Measurements from ENCODE around the gene HBG1. TPM values are rescaled to one million over a fixed set of nuclear protein-coding genes. Genes with fewer than 3 reads are reported as not detected.
"Not testable (repeated sequence)": the region's sequence is repeated elsewhere in the genome, so short reads cannot be mapped to it uniquely, and the experiment has no call there.

The HBG1 gene
- total RNA-seq, 1 donor from 2014 or later, result not detected

GRCh38 chr11:5280582-5281102 lies 31.0 kb upstream of the HBG1 start:
- ATAC-seq (peak; percentile 54), DNase-seq (ENCODE audit: missing footprints) (no peak)
- intact Hi-C loops (cut with DNase I), result no loop called here

GRCh38 chr11:5279471-5280090 lies 29.9 kb upstream of the HBG1 start:
- no peak for DNase-seq (ENCODE audit: missing footprints)
- intact Hi-C loops (cut with DNase I), result no loop called here
- no peak for ATAC-seq

- DNase-seq (ENCODE audit: missing footprints), result no peak
- intact Hi-C loops (cut with DNase I), result no loop called here
- no peak for ATAC-seq
Measured at GRCh38 chr11:5277807-5278382, 28.2 kb upstream of the HBG1 start.

DNA sequence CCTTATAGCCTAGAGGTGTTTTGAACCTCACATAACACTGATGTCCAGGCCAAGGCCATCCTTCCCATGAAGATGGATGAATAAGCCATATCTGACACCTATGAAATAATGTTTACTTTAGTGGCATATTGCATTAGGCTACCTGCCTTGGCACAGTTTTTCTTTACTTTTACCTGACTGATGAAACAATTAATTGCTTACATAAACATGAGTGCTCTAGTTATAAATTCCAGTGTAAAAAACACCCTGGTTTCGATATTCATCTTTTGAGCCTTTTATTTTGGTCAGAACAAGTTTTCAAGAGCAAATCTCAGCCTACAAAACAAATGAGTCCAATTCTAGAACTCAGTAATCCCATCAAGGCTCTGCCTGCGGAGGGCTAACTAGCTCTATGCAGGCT lies 27.0 kb upstream of the HBG1 start:
- intact Hi-C loops (cut with DNase I), result no loop called here
- DNase-seq (ENCODE audit: missing footprints) (no peak), ATAC-seq (no peak)

DNA sequence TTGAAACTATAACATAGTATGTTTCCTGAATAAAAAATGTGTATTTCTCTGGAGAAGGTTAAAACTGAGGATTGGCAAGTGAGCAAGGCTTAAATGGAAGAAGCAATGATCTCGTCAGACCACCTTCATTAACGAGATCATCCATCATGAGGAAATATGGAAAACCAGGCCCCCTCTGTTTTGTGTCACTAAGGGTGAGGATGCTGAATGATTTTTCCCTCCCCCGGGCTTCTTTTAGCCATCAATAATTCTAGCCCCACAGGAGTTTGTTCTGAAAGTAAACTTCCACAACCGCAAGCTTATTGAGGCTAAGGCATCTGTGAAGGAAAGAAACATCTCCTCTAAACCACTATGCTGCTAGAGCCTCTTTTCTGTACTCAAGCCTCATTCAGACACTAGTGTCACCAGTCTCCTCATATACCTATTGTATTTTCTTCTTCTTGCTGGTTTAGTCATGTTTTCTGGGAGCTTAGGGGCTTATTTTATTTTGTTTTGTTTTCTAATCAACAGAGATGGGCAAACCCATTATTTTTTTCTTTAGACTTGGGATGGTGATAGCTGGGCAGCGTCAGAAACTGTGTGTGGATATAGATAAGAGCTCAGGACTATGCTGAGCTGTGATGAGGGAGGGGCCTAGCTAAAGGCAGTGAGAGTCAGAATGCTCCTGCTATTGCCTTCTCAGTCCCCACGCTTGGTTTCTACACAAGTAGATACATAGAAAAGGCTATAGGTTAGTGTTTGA lies 25.9 kb upstream of the HBG1 start:
- intact Hi-C loops (cut with DNase I), result no loop called here
- ATAC-seq, result no peak
- no peak for DNase-seq (ENCODE audit: missing footprints)

GRCh38 chr11:5274395-5274794 lies 24.7 kb upstream of the HBG1 start:
- ATAC-seq, result no peak
- no peak for DNase-seq (ENCODE audit: missing footprints)
- intact Hi-C loops (cut with DNase I), result no loop called here

- intact Hi-C loops (cut with DNase I), result no loop called here
- ATAC-seq (no peak), DNase-seq (ENCODE audit: missing footprints) (no peak)
Measured at GRCh38 chr11:5272395-5273017, 22.8 kb upstream of the HBG1 start.

- no peak for ATAC-seq
- intact Hi-C loops (cut with DNase I), result no loop called here
- no peak for DNase-seq (ENCODE audit: missing footprints)
Measured at GRCh38 chr11:5269715-5270147, 20.1 kb upstream of the HBG1 start, which contains the start of gene HBE1. TSS of gene HBE1 (minus strand) at chr11:5269945. CDS start at chr11:5269890, 55 bp downstream.

GRCh38 chr11:5267033-5267563 lies 17.4 kb upstream of the HBG1 start:
- no peak for ATAC-seq
- no peak for DNase-seq (ENCODE audit: missing footprints)
- intact Hi-C loops (cut with DNase I), result no loop called here

GRCh38 chr11:5266609-5267008 lies 17.0 kb upstream of the HBG1 start:
- intact Hi-C loops (cut with DNase I), result no loop called here

DNA sequence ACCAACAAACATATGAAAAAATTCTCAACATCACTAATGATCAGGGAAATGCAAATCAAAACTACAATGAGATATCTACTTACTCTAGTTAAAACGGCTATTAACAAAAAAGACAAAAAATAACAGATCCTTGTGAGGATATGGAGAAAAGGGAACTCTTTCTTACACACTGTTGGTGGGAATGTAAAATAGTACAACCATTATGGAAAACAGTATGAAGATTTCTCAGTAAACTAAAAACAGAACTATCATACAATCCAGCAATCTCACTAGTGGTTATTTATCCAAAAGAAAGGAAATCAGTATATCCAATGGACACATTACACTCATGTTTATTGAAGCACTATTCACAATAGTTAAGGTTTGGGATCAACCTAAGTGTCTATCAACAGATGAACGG lies 16.2 kb upstream of the HBG1 start:
- intact Hi-C loops (cut with DNase I), result no loop called here
- DNase-seq (ENCODE audit: missing footprints) (no peak), ATAC-seq (no peak)

More at GRCh38 chr11:5266609-5267008, 17.0 kb upstream of the HBG1 start:
- ATAC-seq, result no peak
- no peak for DNase-seq (ENCODE audit: missing footprints)

- peak; percentile 37 for DNase-seq (ENCODE audit: missing footprints)
- intact Hi-C loops (cut with DNase I), result no loop called here
- no peak for ATAC-seq
Measured at GRCh38 chr11:5258543-5259262, 9.0 kb upstream of the HBG1 start.

GRCh38 chr11:5257296-5257695 lies 7.6 kb upstream of the HBG1 start:
- DNase-seq (ENCODE audit: missing footprints) (no peak), ATAC-seq (no peak)
- intact Hi-C loops (cut with DNase I), result no loop called here

DNA sequence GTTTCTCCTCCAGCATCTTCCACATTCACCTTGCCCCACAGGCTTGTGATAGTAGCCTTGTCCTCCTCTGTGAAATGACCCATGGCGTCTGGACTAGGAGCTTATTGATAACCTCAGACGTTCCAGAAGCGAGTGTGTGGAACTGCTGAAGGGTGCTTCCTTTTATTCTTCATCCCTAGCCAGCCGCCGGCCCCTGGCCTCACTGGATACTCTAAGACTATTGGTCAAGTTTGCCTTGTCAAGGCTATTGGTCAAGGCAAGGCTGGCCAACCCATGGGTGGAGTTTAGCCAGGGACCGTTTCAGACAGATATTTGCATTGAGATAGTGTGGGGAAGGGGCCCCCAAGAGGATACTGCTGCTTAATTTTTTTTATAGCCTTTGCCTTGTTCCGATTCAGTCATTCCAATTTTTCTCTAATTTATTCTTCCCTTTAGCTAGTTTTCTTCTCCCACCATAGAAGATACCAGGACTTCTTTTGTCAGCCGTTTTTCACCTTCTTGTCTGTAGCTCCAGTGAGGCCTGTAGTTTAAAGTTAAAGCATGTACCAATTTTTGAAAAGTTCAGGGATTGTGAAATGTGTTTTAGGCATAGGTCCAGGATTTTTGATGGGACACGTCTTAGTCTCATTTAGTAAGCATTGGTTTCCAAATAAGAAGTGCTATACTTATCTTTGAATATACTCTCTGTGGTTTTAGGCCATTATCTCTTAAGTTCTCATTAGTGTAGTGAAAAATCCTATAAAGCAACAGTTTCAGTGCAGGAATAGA lies 5.2 kb upstream of the HBG1 start, which contains the start of gene HBG2:
TSS of gene HBG2 (minus strand) at position 136 of the 768 bp plus-strand sequence. CDS start at position 83, 53 bp downstream.
- DNase-seq (ENCODE audit: missing footprints); ATAC-seq; intact Hi-C loops (cut with DNase I): not testable (repeated sequence)

DNA sequence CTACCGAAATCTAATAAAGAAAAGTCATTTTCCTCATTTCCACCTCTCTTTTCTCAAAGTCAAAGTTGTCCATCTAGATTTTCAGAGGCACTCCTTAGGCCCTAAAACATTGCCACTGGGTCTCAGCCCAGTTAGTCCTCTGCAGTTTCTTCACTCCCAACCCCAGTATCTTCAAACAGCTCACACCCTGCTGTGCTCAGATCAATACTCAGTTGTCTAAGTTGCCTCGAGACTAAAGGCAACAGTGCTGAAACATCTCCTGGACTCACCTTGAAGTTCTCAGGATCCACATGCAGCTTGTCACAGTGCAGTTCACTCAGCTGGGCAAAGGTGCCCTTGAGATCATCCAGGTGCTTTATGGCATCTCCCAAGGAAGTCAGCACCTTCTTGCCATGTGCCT lies 4.4 kb upstream of the HBG1 start:
- ATAC-seq; intact Hi-C loops (cut with DNase I); DNase-seq (ENCODE audit: missing footprints): not testable (repeated sequence)

DNA sequence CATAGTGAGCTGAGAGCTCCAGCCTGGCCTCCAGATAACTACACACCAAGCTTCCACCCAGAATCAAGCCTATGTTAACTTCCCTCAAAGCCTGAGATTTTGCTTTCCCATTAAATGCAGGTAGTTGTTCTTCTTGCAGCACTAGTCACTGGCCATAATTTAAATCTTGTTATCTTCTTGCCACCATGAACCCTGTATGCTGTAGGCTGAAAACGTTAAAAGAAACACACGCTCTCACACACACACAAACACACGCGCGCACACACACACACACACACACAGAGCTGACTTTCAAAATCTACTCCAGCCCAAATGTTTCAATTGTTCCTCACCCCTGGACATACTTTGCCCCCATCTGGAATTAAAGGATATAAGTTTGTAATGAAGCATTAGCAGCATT lies 3.8 kb upstream of the HBG1 start:
- intact Hi-C loops (cut with DNase I); DNase-seq (ENCODE audit: missing footprints): not testable (repeated sequence)

DNA sequence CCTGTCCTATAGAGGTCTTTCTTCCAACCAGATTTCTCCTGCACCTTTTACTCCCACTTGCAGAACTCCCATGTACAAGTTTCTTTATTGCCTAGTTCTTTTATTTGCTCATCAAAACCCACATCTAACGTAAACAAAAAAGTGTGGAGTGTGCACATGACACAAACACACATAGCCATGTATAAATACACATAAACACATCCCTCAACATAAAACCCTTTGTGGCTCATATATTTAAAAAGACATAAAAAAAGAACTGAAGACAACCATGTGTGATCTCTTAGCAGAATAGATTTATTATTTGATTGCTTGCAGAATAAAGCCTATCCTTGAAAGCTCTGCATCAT lies 3.2 kb upstream of the HBG1 start:
- intact Hi-C loops (cut with DNase I), result no loop called here
- ATAC-seq (no peak), DNase-seq (ENCODE audit: missing footprints) (no peak)

More for the DNA sequence above, 3.8 kb upstream of the HBG1 start:
- not testable (repeated sequence) for ATAC-seq

Data from Right ventricle myocardium inferior (tissue), 1 donor.